Activated naive CD8-positive, alpha-beta T cell treated with anti-CD3 and anti-CD28 coated beads, Interleukin-2, amount 50 U/mL, for 24 hours (primary cell): ENCODE results near the gene SCLY.
A peak's percentile ranks its signal among the peaks of the same experiment; 100 is the strongest.

Source experiments
- ATAC-seq: fragments of 150-1000 bp; cut with Tn5 transposase; one replicate; pipeline ENCODE4 v1.10.0; 2021
- DNase-seq: peaks from one replicate; pipeline ENCODE4 v3.0.0; 2021
- H3K27ac Mint-ChIP-seq: one replicate; pipeline ENCODE4 v1.8.0; 2021; ENCODE audit warnings: mild to moderate bottlenecking, mixed read lengths
- H3K27me3 Mint-ChIP-seq: one replicate; pipeline ENCODE4 v1.8.0; 2021; ENCODE audit warnings: mixed read lengths
- H3K36me3 Mint-ChIP-seq: one replicate; pipeline ENCODE4 v1.8.0; 2021; ENCODE audit warnings: low read depth, mixed read lengths
- H3K4me1 Mint-ChIP-seq: one replicate; pipeline ENCODE4 v1.8.0; 2021; ENCODE audit warnings: mixed read lengths
- H3K4me3 Mint-ChIP-seq: one replicate; pipeline ENCODE4 v1.8.0; 2021; ENCODE audit warnings: mild to moderate bottlenecking, moderate library complexity, mixed read lengths
- H3K9me3 Mint-ChIP-seq: one replicate; pipeline ENCODE4 v1.8.0; 2021; ENCODE audit warnings: mixed read lengths

Gene SCLY

DNA sequence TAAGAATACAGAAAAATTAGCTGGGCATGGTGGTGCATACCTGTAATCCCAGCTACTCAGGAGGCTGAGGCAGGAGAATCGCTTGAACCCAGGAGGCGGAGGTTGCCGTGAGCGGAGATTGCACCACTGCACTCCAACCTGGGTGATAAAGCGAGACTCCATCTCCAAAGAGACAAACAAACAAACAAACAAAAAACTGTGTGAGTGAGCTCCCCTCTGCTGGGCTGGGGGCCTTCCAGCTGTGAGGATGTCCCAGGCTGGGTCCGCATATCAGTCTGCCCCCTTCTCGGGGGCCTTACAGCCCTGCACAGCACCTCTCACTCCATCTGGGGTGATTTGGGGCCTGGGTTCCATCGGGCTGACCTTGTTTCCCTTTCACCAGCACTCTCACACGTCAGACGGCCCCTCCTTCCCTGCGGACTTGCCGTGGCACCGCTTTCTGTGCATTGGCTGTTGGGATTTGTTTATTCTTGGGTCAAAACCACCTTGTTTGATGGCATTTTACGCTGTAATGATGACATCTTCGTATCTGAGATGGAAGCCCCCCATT is 74.9 kb downstream of the SCLY start:
- Mint-ChIP-seq H3K36me3 (no peaks in the 10 kb centered on the region), H3K4me1 (no peaks in the 10 kb centered on the region)

DNA sequence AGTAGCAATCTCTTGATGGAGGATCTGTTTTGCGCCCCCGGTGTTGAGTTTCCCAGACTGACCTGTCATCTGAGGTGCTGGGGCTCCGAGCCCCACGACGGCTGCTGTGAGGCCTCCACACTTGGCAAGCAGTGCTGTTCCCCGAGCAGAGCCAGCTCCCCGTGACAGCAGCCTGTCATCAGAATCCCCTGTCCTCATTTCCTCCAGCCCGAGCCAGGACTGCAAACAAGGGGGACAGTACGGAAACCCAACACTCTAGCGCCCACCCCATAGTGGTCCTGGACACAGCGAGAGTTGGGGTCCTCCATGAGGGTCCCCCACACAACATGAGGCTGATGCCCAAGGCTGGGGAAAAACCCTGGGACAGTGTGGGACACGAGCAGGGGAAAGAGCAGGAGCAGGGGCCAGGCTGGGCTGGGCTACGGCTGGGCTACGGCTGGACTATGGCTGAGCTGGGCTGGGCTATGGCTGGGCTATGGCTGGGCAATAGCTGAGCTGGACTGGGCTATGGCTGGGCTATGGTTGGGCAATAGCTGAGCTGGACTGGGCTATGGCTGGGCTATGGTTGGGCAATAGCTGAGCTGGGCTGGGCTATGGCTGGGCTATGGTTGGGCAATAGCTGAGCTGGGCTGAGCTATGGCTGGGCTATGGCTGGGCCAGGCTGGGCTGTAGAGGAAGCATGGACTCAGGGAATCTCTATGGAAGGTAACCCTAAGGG is 76.2 kb downstream of the SCLY start:
- Mint-ChIP-seq H3K27me3 (no peaks in the 10 kb centered on the region), H3K4me3 (no peak overlapping the region), H3K4me1 (peaks cover 3% of the 10 kb centered on the region), H3K36me3 (no peaks in the 10 kb centered on the region), H3K27ac (no peak overlapping the region), H3K9me3 (no peaks in the 10 kb centered on the region)
- no peak for ATAC-seq
- no peak for DNase-seq

More for the DNA sequence above, 74.9 kb downstream of the SCLY start:
- H3K9me3 Mint-ChIP-seq, result no peaks in the 10 kb centered on the region
- ATAC-seq (no peak), DNase-seq (no peak)
- H3K27ac Mint-ChIP-seq, result no peak overlapping the region
- no peaks in the 10 kb centered on the region for H3K27me3 Mint-ChIP-seq
- no peak overlapping the region for H3K4me3 Mint-ChIP-seq

DNA sequence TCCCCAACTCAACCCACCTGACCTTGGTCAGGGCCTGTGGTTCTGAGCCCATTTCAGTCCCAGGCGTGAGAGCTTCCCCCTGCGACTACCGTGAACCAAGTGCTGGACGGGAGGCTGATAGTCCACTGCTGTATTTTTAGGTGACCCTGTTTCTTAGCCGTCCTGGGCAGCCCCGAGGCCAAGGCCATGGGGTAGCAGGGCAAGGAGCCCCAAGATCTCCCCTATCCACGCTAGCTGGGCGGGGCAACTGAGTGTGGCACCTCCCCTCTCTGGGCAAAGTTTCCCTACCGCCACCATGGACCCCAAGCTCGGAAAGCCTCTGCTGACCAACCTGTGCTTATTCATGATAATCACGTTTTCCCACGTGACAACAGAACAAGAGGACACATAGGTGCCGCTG is 77.1 kb downstream of the SCLY start:
- H3K27ac Mint-ChIP-seq, result no peak overlapping the region
- H3K9me3 Mint-ChIP-seq, result no peaks in the 10 kb centered on the region
- H3K36me3 Mint-ChIP-seq, result no peaks in the 10 kb centered on the region
- no peak overlapping the region for H3K4me3 Mint-ChIP-seq
- H3K27me3 Mint-ChIP-seq, result no peaks in the 10 kb centered on the region
- peaks cover 3% of the 10 kb centered on the region for H3K4me1 Mint-ChIP-seq
- ATAC-seq, result no peak
- DNase-seq, result no peak

DNA sequence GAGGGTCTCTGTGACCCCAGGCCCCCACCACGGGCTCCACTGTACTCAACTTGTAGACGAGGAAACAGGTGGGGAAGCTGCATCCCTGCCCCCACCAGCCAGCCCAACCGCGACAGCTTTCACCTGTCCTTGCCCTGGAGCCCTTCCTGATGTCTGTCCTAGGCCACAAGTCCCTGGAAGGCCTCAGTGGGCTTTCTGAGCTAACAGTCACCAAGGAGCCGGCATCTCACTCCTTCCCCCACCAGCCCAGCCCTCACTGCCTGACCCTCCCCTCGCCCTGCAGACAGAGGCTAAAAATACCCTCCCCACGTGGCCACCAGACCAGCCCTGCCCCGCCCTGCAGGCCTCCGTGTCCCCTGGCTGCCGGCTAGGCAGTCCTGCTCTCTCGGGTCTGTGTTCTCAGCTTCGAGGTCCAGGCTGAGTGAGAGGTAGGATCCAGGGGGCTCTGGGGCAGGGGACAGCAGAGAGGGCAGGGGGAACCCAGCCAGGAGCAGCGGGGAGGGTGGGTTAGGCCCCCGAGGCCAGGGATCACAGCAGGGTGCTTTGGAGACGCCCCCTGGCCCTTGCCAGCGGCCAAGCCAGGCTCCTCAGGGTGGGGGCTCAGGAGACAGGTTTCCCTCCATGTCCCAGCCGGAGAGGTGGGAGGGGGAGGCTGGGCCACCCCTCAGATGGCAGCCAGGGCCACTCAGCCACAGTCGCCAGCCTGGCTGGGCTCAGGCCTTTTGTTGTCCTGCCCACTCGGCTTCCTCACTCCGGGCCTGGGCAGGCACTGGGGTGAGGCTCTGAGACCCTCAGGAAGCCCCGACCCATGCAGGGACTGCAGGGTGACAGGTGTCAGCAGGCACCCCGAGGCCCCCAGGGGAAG is 77.8 kb downstream of the SCLY start, which contains the start of gene KLHL30:
Gene KLHL30 (plus strand): TSS at position 338 of the 865 bp plus-strand sequence. CDS start 2,087 bp downstream, outside the sequence.
- Mint-ChIP-seq H3K27me3 (no peaks in the 10 kb centered on the region), H3K4me1 (peaks cover 3% of the 10 kb centered on the region), H3K36me3 (no peaks in the 10 kb centered on the region), H3K27ac (no peak within 1 kb of the TSS), H3K4me3 (no peak within 1 kb of the TSS), H3K9me3 (no peaks in the 10 kb centered on the region)
- no peak for ATAC-seq
- no peak for DNase-seq

DNA sequence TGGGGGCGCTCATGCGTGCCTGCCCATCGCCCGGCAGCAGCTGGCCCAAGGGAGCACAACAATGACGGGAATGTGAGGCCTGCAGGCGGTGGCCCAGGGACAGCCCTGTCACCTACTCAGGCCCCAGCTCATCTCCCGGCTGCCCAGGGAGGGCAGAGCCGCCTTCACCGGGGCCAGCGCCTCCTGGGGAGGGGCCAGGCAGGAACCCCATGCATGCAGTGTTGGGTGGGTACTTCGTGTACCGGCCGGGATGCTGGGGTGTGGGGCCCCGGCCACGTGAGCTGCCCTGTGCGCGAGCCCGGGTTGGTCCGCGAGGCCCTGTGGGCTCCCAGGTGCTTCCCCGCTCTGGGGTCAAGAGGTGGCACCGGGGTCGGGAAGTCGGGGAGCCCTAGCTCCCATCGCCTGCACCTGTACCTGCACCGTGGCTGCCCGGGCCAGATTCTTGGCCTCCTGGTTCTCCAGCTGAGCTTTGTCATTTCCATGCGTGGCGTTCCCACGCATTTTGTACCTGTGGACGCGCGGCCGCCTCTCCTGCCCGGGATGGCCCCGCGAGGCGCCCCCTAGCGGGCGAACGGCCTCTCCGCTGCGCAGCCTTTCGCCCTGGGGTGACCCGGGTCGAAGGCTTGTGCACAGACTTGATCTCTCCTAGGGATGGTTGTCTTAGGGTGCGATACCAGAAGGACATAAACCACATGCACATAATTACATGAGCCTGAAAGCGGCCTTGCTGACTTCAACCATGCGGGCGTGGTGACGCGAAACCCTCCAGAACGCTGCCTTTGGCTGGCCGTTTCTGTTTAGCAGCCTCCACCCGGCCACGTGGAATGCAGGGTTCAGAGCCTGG is 78.6 kb downstream of the SCLY start:
- H3K4me3 Mint-ChIP-seq, result no peak overlapping the region
- no peak for ATAC-seq
- peaks cover 3% of the 10 kb centered on the region for H3K4me1 Mint-ChIP-seq
- peak; percentile 48 for DNase-seq
- H3K9me3 Mint-ChIP-seq, result no peaks in the 10 kb centered on the region
- H3K27ac Mint-ChIP-seq, result no peak overlapping the region
- H3K27me3 Mint-ChIP-seq, result no peaks in the 10 kb centered on the region
- H3K36me3 Mint-ChIP-seq, result no peaks in the 10 kb centered on the region

DNA sequence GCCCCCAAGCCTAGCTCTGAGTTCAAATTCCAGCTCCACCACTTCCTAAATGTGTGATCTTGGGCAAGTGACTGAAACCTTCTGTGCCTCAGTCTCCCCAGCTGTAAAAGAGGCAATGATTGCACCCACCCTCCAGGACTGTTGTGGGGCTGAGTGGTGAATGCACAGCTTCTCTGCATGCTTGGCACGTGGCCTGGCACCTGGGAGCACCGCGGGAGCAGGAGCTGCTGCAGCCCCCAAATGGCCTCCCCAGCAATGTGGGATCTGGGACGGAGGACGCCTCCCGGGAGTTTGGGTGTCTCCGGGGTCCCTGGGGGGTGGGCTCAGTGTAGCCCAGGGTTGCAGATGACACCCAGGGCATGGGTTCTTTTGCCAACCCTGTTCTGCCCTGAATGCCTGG is 79.2 kb downstream of the SCLY start:
- Mint-ChIP-seq H3K27ac (no peak overlapping the region), H3K4me1 (peaks cover 3% of the 10 kb centered on the region), H3K36me3 (no peaks in the 10 kb centered on the region), H3K27me3 (no peaks in the 10 kb centered on the region), H3K4me3 (no peak overlapping the region), H3K9me3 (no peaks in the 10 kb centered on the region)
- DNase-seq, result no peak
- no peak for ATAC-seq

DNA sequence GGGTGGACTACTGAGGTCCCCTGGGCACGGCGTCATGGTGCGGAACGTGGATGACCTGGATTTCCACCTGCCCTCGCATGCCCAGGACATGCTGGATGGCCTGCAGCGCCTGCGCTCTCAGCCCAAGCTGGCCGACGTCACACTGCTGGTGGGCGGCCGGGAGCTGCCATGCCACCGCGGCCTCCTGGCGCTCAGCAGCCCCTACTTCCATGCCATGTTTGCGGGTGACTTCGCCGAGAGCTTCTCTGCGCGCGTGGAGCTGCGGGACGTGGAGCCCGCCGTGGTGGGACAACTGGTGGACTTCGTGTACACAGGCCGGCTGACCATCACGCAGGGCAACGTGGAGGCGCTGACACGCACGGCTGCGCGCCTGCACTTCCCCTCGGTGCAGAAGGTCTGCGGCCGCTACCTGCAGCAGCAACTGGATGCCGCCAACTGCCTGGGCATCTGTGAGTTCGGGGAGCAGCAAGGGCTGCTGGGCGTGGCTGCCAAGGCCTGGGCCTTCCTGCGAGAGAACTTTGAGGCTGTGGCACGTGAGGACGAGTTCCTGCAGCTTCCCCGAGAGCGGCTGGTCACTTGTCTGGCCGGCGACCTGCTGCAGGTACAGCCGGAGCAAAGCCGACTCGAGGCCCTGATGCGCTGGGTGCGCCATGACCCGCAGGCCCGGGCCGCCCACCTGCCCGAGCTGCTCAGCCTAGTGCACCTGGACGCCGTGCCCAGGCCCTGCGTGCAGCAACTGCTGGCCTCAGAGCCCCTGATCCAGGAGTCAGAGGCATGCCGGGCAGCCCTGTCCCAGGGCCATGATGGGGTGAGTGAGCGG is 80.1 kb downstream of the SCLY start:
- Mint-ChIP-seq H3K27me3 (no peaks in the 10 kb centered on the region), H3K36me3 (no peaks in the 10 kb centered on the region), H3K9me3 (no peaks in the 10 kb centered on the region), H3K4me3 (no peak overlapping the region), H3K27ac (no peak overlapping the region), H3K4me1 (peaks cover 3% of the 10 kb centered on the region)
- ATAC-seq (no peak), DNase-seq (no peak)

DNA sequence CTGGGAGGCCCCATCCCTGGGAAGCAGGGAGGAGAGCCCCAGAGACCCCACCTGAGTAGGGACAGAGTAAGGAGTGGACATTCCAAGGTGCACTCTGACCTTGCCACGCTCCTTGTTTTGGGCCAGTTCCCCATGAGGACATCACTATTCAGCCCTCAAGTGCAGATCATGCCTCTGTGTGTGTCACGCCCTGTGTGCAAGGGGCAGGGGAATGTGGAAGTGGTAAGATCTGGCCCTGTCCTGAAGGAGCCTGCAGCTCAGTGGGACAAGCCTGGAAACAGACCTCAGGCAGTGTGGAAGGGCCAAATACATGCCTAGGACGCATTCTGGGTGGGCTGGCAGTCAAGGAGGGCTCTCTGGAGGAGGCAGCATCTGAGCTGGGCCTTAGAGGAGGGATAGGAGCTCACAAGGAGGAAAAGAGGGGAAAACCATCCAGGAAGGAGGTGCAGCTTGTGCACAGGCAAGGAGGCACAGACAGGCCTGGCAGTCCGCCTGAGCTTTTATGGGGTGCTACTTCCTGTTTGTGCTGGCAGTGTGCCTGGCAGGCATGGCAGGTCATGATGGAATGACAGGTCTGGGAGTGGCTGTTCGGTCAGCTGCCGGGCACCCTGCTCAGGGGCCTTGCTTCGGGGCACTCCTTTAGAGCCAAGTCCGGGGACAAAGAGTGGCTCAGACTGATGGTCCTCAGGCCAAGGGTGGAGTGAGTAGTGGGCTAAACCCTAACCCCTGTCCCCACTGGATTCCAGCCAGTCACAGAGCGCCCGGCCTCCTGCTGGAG is 80.9 kb downstream of the SCLY start:
- Mint-ChIP-seq H3K4me1 (peaks cover 3% of the 10 kb centered on the region), H3K27me3 (no peaks in the 10 kb centered on the region), H3K4me3 (no peak overlapping the region), H3K36me3 (no peaks in the 10 kb centered on the region), H3K9me3 (no peaks in the 10 kb centered on the region), H3K27ac (no peak overlapping the region)
- DNase-seq (no peak), ATAC-seq (no peak)

DNA sequence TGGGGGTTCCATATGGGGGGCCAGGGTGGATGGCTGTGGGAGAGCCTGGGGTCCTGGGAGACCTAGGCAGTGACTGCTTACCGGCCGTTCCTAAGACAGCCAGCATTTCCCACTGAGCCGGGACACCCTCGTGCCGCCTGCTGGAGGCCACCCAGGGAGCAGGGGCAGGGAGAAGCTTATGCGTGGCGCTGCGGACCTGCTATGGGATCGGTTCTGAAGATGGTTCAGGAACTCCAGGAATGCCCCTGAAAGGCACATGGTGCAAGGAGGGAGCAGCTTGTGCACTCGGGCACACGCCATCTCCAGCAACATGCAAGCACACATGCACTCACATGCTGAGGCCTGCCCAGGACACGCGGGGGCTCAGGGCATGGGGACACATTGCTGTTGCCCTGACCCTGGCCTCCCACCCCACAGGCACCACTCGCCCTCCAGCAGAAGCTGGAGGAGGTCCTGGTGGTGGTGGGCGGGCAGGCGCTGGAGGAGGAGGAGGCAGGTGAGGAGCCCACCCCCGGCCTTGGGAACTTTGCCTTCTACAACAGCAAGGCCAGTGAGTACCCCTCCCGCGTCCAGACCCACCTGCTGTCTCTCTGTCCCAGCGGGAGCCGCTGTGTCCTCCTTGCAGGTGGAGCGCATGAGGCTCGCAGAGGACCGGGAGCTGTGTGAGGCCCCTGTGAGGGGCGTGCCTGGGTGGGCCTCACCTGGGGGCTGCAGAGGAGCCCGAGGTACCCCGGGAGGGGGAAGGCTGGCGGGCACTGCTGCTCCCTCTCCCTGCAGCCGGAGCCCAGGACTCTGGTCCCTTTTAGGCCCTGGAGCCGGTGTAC is 81.8 kb downstream of the SCLY start:
- no peak for ATAC-seq
- Mint-ChIP-seq H3K36me3 (no peaks in the 10 kb centered on the region), H3K27ac (no peak overlapping the region), H3K27me3 (no peaks in the 10 kb centered on the region), H3K4me1 (peaks cover 3% of the 10 kb centered on the region), H3K9me3 (no peaks in the 10 kb centered on the region), H3K4me3 (no peak overlapping the region)
- DNase-seq, result no peak

DNA sequence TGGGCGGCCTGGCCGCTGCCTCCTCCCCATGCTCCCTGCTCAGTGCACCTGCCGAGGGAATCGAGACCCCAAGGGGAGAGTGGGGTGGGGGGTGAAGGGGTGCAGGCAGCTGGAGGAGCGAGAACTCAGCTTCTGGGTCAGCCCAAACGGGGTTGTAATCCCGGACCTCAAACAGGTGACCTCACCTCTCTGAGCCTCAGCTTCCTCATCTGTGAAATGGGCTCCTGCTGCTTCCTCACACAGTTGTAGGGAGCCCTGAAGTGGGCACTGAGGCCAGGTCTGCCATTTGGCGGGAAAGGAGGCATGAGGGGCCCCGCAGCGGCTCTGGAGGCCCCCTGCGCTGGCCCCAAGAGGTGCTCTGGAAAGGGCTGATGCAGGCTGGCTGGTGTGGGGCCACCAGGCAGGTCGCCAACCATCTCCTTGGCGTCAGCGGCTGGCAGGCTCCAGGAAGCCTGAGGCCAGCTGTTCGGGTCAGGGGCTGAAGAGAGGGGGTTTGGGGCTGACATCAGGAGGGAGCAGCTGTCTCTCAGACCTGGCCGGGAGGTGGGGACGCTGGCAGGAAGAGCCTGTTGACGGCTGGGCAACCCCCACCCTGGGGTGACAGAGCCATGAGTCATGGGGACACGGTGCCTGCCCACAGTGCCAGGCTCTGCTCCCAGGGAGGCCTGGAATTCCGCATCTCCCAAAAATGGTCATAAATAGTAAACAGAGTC is 82.6 kb downstream of the SCLY start:
- ATAC-seq (no peak), DNase-seq (peak; percentile 26)
- H3K9me3 Mint-ChIP-seq, result no peaks in the 10 kb centered on the region
- H3K36me3 Mint-ChIP-seq, result no peaks in the 10 kb centered on the region
- H3K27ac Mint-ChIP-seq, result no peak overlapping the region
- H3K4me1 Mint-ChIP-seq, result peaks cover 3% of the 10 kb centered on the region
- no peak overlapping the region for H3K4me3 Mint-ChIP-seq
- H3K27me3 Mint-ChIP-seq, result no peaks in the 10 kb centered on the region

DNA sequence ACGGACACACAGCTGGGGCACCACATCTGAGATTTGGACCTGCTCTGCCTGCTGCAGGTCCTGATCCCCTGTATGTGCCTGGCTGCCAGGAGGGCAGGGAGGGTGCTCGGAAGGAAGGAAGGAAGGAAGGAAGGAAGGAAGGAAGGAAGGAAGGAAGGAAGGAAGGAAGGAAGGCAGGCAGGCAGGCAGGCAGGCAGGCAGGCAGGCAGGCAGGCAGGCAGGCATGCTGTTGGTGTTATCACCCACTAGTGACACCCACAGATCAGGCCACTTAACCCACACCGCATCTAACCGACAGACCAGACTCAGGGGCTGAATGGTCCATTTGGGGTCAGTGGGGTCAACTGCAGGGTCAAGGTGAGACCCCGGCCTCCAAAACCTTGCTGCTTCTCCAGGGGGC is 83.5 kb downstream of the SCLY start:
- peaks cover 3% of the 10 kb centered on the region for H3K4me1 Mint-ChIP-seq

DNA sequence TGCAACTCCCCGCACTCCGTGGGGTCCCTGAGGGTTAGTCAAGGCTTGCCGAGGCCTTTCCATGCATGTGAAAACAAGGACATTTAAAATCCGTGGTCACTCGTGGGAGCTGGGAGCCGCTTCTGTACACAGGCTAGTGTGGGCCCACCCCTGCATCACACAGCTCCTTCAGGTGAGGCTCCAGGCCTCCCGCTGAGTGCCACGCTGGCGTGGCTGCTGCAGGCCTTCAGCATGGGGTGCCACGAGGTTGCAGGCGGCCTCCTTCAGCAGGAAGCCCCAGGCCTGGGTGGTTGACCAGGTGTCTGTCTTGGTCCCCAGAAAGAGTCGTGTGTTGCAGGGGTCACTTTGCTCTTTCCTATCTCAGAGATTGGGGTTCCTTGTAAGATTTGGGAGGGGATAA is 84.2 kb downstream of the SCLY start:
- H3K4me3 Mint-ChIP-seq, result no peak overlapping the region
- no peak overlapping the region for H3K27ac Mint-ChIP-seq
- no peak for ATAC-seq
- peaks cover 3% of the 10 kb centered on the region for H3K4me1 Mint-ChIP-seq
- no peaks in the 10 kb centered on the region for H3K9me3 Mint-ChIP-seq
- H3K27me3 Mint-ChIP-seq, result no peaks in the 10 kb centered on the region
- H3K36me3 Mint-ChIP-seq, result no peaks in the 10 kb centered on the region
- DNase-seq, result no peak

More for the DNA sequence above, 83.5 kb downstream of the SCLY start:
- DNase-seq (no peak), ATAC-seq (no peak)
- Mint-ChIP-seq H3K9me3 (no peaks in the 10 kb centered on the region), H3K36me3 (no peaks in the 10 kb centered on the region), H3K27me3 (no peaks in the 10 kb centered on the region), H3K4me3 (no peak overlapping the region), H3K27ac (no peak overlapping the region)
